Anterior cingulate cortex (tissue), 58 donors: ENCODE data around the gene ARHGAP26.
A peak's percentile ranks its signal among the peaks of the same experiment; 100 is the strongest.

Experiments used
- DNase-seq, 58 donors: peaks; one replicate each; lab custom pipeline; 2025; lab: John Stamatoyannopoulos, UW

The ARHGAP26 gene

DNA sequence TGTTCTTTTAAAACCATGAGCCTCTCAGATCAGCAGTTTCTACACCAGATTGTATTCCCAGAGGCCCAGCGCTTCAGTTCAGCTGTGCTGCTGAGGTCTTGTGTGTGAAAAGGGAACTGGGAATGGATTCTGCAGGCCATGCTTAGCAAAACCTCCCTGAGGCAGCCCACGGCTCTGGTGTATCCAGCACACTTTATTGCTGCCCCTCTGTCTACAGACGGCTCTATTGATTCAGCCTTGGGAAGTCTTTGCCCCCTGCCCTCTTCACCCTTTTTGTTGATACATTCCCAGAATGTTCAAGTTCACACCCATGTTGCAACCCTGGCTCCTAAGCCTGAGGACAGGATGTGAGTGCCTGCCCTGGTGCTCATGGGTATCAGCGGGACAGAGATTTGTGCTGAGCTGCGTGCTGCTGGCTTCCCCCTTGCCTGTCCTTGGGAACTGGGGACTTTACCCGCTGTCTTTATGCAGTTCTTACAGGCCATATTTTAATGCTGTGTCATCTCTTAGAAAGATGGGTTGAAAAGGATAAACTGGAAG, 37.3 kb downstream of the ARHGAP26 start:
- peak in 1 of 58 donors; percentile 7 for DNase-seq

DNA sequence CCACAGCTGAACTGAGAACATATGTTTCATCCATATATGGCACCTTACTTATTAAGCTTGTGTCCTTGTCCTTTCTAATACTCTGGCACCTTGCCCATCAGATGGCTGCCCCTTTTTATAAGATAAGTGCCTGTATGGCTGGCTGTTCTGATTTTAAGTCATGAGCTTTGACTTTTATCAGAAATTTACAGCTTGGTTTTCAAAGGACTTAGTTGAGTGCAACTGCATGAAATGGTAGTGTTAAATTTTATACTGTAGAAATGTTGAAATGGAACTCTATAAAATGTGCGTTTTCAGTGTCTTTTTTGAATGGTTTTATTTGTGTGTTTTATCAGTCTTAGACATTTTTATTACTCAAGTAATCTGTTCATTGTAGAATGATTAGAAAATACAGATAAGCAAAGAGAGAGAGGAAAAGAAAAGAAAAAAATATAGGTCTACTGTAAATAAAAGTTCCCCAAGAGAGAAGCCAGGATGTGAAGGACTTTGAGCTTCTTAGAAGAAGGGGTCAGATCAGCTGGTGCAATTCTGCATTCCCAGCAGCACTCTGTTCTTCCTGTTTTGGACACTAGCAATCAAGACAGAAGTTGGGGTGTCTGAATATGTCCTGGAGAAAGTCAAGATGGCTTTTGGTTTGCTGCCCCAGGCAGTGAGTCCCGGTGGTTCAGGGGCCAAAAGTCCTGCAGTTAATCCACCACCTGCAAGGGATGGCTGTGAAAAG, 38.9 kb downstream of the ARHGAP26 start:
- DNase-seq = no peak

DNA sequence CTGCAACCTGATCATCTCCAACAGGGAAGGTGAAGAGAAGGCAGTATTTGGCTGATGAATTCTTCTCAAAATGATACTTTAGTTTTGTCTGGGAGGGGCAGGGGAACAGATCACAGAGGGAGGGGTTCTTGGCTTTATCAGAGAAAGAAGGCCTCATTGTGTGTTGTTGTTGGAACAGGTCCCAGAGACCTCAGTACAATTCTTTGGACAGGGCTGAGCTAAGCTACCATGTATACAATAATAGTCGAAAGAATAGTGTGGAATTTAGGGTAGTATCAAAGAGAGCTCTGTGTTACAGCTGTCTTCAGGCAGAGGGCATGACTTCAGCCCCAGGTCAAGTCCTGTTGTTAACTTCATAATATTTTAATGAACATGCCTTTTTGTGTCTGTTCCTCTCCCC, 39.9 kb downstream of the ARHGAP26 start:
- no peak for DNase-seq

DNA sequence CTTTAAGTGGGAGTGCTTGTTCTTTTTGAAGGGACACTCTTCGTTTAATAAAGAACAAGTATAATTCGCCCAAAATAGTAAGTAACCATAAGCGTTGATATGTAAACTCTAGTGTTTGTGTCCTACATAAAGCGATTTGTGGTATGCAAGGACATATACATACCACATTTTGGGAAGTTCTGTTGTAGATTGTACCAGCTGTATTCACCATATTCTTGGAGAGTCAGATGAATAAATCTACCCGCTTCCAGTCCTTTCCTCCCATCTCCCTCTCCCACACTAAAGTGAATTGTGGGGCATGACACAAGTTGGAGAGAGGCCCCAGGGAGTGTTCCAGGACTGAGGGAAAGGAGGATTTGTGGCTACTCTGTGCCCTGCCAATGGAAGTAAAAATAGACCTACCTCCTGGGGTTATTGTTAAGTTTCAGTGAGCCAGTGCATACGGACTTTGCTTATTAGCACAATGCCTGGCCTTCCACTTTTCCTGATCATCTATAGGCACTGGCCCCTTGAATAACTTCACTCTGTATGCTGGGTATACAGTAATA, 40.6 kb downstream of the ARHGAP26 start:
- DNase-seq = peak in 18 of 58 donors; percentile 3 to 43 (median 16)

- DNase-seq = no peak
Measured at GRCh38 chr5:142811866-142812557, 41.8 kb downstream of the ARHGAP26 start.

GRCh38 chr5:142813220-142813619, 43.0 kb downstream of the ARHGAP26 start:
- no peak for DNase-seq

- DNase-seq = no peak
Measured at GRCh38 chr5:142814122-142814521, 43.9 kb downstream of the ARHGAP26 start.

DNA sequence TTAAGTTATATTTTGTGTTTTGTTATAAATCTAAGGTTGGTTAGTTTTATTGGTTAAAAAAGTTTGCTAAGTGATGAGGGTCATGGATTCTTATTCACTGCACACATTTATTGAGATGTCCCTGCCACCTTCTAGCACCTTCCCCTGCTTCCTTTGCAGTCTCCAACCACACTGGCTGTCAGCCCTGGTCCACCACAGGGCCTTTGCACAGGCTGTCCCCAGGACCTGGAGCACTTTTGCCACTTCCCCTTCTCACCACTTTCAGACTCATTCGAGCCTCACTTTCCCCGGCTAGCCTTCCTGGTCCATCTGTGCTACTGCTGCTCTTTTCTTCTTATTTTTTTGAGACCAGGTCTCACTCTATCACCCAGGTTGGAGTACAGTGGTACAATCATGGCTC, 45.3 kb downstream of the ARHGAP26 start:
- no peak for DNase-seq

DNA sequence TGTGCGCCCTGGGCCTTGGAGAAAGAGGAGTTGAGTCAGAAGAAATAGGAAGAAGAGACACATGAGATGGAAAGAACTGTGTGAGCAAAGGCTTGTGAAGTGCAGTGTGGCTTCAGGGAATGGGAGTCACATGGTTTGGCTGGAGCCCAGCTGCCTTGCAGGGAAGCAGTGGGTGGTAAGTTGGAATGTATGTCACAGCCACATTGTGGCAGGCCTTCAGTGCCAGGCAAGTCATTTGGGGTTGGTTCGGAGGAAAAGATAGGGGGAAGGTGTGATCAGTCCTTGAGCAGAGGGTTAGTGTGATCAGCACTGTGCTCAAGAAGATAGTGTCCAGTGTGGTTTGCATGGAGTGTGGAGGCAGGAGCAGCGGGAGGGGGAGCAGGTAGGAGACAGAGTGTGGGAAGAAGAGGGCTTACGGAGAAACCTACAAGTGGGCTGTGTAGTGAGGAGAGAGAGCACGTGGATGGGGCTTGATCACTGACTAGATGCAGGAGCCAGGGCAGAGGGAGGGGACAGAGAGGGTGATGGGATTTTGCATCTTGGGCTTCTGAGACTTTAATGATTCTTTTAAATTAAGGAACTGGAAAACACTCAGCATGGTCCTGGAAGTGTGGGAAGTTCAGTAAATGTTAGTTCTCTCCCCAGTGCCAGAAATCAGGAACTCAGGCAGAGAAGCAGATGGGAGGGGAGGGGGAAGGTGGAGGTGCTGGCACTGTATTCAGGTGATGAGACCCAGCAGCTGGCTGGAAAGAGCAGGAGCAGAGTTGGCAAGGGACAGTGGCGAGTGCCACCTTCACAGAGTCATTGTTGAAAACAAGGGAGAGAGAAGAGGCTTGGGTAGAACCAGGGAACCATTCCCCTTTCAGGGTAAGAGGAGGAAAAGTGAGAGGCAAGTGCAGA, 46.6 kb downstream of the ARHGAP26 start:
- peak in 43 of 58 donors; percentile 7 to 78 (median 40) for DNase-seq

GRCh38 chr5:142817949-142818431, 47.8 kb downstream of the ARHGAP26 start:
- DNase-seq = peak in 8 of 58 donors; percentile 6 to 27 (median 8)

DNA sequence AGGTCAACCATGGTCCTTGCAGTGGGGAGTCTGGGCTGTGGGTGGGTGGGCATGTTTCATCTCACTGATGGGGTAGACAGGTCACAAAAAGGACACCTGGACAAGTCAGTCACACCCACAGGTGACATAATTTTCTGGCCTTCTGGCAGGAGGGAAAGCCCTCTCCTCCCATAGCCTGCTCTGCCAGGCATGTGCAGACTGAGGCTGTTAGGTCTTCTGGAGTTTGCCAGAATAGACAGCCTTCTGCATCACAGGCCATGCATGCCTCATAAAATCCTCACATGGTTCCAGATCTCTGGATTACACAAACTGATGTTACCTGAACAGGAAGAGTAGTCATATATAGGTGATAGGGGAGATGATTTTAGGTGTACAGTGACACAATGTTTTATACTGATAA, 49.1 kb downstream of the ARHGAP26 start:
- no peak for DNase-seq

DNA sequence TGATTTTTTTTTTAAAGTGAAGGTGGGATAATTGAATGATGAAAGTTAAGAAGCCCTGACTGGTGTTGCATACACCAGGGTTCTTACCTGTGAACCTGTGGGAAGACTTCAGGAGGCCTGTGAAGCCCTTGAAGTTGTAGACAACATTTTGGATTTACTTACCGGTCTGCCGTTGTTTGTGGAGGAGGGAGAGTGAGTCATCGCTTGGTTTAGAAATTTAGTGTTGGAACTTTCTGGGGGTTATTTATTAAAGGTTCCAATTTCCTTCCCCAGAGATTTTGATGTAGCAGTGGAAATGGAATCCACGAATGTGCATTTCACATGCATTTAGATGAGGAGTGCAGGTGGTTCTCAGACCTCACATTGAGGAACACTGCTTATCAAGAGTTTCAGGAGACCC, 49.6 kb downstream of the ARHGAP26 start:
- DNase-seq = no peak

DNA sequence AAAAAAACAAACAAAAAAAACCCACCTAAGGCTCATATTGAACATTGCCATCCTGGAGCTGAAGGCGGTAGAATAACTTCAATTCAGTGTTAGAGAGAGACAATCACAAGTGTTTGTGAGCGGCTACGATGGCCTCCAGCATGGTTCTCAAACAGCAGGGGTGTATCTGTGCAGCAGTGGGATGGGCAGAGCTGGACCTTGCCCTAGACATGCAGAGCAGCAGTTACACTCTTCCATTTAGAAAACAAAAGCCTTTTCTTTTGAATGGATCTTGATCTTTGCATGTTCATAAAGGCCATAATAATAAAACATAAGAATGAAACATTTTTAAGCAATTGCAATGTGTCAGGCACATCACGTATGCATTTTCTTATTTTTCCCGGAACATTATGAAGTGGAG, 50.3 kb downstream of the ARHGAP26 start:
- DNase-seq = no peak

- no peak for DNase-seq
Measured at GRCh38 chr5:142821034-142821732, 51.0 kb downstream of the ARHGAP26 start.

DNA sequence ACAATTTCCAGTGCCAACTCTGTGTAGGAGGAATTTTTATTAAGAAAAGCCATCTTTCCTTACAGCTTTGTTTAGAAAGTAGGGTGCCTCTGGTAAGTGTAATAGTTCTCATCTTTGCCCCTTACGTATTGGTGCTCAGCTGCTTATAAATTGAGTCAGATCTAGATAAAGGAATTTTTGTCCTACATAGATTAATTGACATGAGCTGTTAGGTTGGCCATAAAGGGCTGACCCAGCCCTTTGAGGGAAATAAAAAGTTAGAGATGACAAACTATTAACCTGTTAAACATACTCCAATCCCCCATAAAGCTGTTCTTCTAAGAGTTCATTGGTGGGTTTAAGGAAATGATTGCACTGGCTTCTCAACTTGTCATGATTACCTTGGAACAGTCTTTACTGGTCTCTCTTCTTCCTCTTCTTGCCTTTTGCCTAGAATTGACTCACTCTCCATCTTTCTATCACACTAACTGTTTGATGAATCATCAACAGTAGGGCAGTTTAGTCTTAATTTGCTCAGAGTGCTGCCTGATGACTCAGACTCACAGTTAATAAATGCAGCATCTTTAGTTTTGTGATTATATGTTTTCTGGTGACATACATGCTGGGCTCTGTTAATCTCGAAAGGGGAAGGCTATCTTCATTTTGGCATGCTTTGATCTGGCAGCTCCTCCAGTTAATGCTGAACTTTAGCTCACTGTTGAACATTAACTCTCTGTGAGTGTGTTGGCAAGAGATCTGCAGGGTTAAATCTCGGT, 51.7 kb downstream of the ARHGAP26 start:
- no peak for DNase-seq

- DNase-seq = no peak
Measured at GRCh38 chr5:142823126-142823525, 52.9 kb downstream of the ARHGAP26 start.

GRCh38 chr5:142823806-142824205, 53.6 kb downstream of the ARHGAP26 start:
- DNase-seq = no peak

GRCh38 chr5:142824391-142824790, 54.2 kb downstream of the ARHGAP26 start:
- DNase-seq = no peak
